H9 (cell line): ENCODE measurements around the gene FUT8. TPM values are rescaled to one million over a fixed set of nuclear protein-coding genes. Genes with fewer than 3 reads are reported as not detected.

Experiments used
- DNase-seq: peaks from one replicate; pipeline ENCODE4 v3.0.0-alpha.2; 2017
- H2AFZ ChIP-seq: one replicate; pipeline ENCODE4 v1.6.1; 2013; ENCODE audit warnings: mild to moderate bottlenecking, low read length, control low read depth, moderate library complexity
- H2AK5ac ChIP-seq: 2 replicates; pipeline ENCODE4 v1.6.1; 2013; ENCODE audit warnings: low read length, control low read depth, mixed read lengths; ENCODE audit not compliant: insufficient read length
- H2BK120ac ChIP-seq: one replicate; pipeline ENCODE4 v1.6.1; 2013; ENCODE audit warnings: low read depth, mild to moderate bottlenecking, low read length, control low read depth, inconsistent platforms; ENCODE audit not compliant: poor library complexity, severe bottlenecking
- H2BK12ac ChIP-seq: 2 replicates; pipeline ENCODE4 v1.6.1; 2013; ENCODE audit warnings: low read length, control low read depth, mixed read lengths, low read depth; ENCODE audit not compliant: insufficient read length
- H2BK15ac ChIP-seq: 2 replicates; pipeline ENCODE4 v1.6.1; 2013; ENCODE audit warnings: low read depth, low read length, control low read depth
- H2BK20ac ChIP-seq: one replicate; pipeline ENCODE4 v1.6.1; 2013; ENCODE audit warnings: low read depth, mild to moderate bottlenecking, low read length, control low read depth, inconsistent platforms; ENCODE audit not compliant: poor library complexity, severe bottlenecking
- H2BK5ac ChIP-seq: 2 replicates; pipeline ENCODE4 v1.6.1; 2013; ENCODE audit warnings: low read length, control low read depth, mixed read lengths; ENCODE audit not compliant: insufficient read length
- H3K14ac ChIP-seq: 2 replicates; pipeline ENCODE4 v1.6.1; 2013; ENCODE audit warnings: low read length, control low read depth; ENCODE audit not compliant: insufficient read depth
- H3K18ac ChIP-seq: 2 replicates; pipeline ENCODE4 v1.6.1; 2013; ENCODE audit warnings: low read depth, mild to moderate bottlenecking, mixed read lengths, low read length, control low read depth; ENCODE audit not compliant: insufficient read length
- H3K23ac ChIP-seq: 2 replicates; pipeline ENCODE4 v1.6.1; 2013; ENCODE audit warnings: low read length, control low read depth, mixed read lengths, low read depth; ENCODE audit not compliant: insufficient read length
- H3K23me2 ChIP-seq: 2 replicates; pipeline ENCODE4 v1.6.1; 2013; ENCODE audit warnings: low read depth, mild to moderate bottlenecking, mixed read lengths, low read length, control low read depth; ENCODE audit not compliant: insufficient read length, poor library complexity, severe bottlenecking
- H3K27ac ChIP-seq: 2 replicates; pipeline ENCODE4 v1.5.1; 2013; ENCODE audit warnings: low read length, control low read depth, mixed read lengths, low read depth; ENCODE audit not compliant: insufficient read length
- H3K27me3 ChIP-seq: 2 replicates; pipeline ENCODE4 v1.6.1; 2013; ENCODE audit warnings: low read length, control low read depth, inconsistent platforms; ENCODE audit not compliant: insufficient read depth
- H3K4ac ChIP-seq: 2 replicates; pipeline ENCODE4 v1.6.1; 2013; ENCODE audit warnings: low read depth, mild to moderate bottlenecking, control low read depth, inconsistent platforms, low read length, moderate library complexity
- H3K4me1 ChIP-seq: 2 replicates; pipeline ENCODE4 v1.6.1; 2013; ENCODE audit warnings: low read length, control low read depth, inconsistent platforms; ENCODE audit not compliant: insufficient read depth
- H3K4me2 ChIP-seq: 2 replicates; pipeline ENCODE4 v1.6.1; 2013; ENCODE audit warnings: low read length, control low read depth, mixed read lengths; ENCODE audit not compliant: insufficient read length, insufficient read depth
- H3K56ac ChIP-seq: 2 replicates; pipeline ENCODE4 v1.6.1; 2013; ENCODE audit warnings: low read depth, mild to moderate bottlenecking, mixed read lengths, low read length, control low read depth; ENCODE audit not compliant: insufficient read length
- H3K79me1 ChIP-seq: 2 replicates; pipeline ENCODE4 v1.6.1; 2013; ENCODE audit warnings: low read depth, mild to moderate bottlenecking, moderate library complexity, low read length, control low read depth, inconsistent platforms; ENCODE audit not compliant: insufficient read depth, poor library complexity, severe bottlenecking
- H3K79me2 ChIP-seq: 2 replicates; pipeline ENCODE4 v1.6.1; 2013; ENCODE audit warnings: low read length, control low read depth, inconsistent platforms; ENCODE audit not compliant: insufficient read depth
- H3K9ac ChIP-seq: 2 replicates; pipeline ENCODE4 v1.6.1; 2013; ENCODE audit warnings: low read length, control low read depth, mixed read lengths; ENCODE audit not compliant: insufficient read length; ENCODE audit errors: extremely low read depth
- H3K9me3 ChIP-seq: one replicate; pipeline ENCODE4 v1.6.1; 2013; ENCODE audit warnings: low read depth, low read length, inconsistent platforms; ENCODE audit not compliant: control insufficient read depth
- H3T11ph ChIP-seq: one replicate; pipeline ENCODE4 v1.6.1; 2013; ENCODE audit warnings: mild to moderate bottlenecking, low read length, control low read depth, inconsistent platforms
- H4K20me1 ChIP-seq: one replicate; pipeline ENCODE4 v1.6.1; 2013; ENCODE audit not compliant: control insufficient read depth, insufficient read length, insufficient read depth
- H4K5ac ChIP-seq: 2 replicates; pipeline ENCODE4 v1.6.1; 2013; ENCODE audit warnings: low read depth, mild to moderate bottlenecking, mixed read lengths, low read length, control low read depth; ENCODE audit not compliant: insufficient read length
- H4K8ac ChIP-seq: replicated peaks from 2 replicates; pipeline ENCODE4 v1.6.1; 2013; ENCODE audit warnings: low read length, control low read depth, mixed read lengths, low read depth; ENCODE audit not compliant: insufficient read length
- H4K91ac ChIP-seq: 2 replicates; pipeline ENCODE4 v1.6.1; 2013; ENCODE audit warnings: low read depth, mild to moderate bottlenecking, moderate library complexity, mixed read lengths, low read length, control low read depth; ENCODE audit not compliant: insufficient read length
- H3K27ac Mint-ChIP-seq, 3 experiments: 2 replicates in 2 of 3; 3 replicates in 1 of 3; pipeline ENCODE4 v1.8.0; 2020 to 2021; ENCODE audit warnings: mixed read lengths in 3 of 3, mild to moderate bottlenecking in 1 of 3, moderate library complexity in 1 of 3
- H3K27me3 Mint-ChIP-seq: 2 replicates; pipeline ENCODE4 v1.8.0; 2021; ENCODE audit warnings: low read depth, mild to moderate bottlenecking, moderate library complexity, mixed read lengths
- H3K36me3 Mint-ChIP-seq, 3 experiments: 2 replicates in 2 of 3; 3 replicates in 1 of 3; pipeline ENCODE4 v1.8.0; 2020 to 2021; ENCODE audit warnings: low read depth in 3 of 3, mixed read lengths in 3 of 3; ENCODE audit not compliant: insufficient read depth in 1 of 3
- H3K4me1 Mint-ChIP-seq, 2 experiments: 2 replicates each; pipeline ENCODE4 v1.8.0; 2020; ENCODE audit warnings: mixed read lengths in 2 of 2
- H3K4me3 Mint-ChIP-seq, 2 experiments: 2 replicates in 1 of 2; 3 replicates in 1 of 2; pipeline ENCODE4 v1.8.0; 2020 to 2021; ENCODE audit warnings: mild to moderate bottlenecking in 2 of 2, mixed read lengths in 2 of 2, moderate library complexity in 1 of 2
- H3K9me3 Mint-ChIP-seq, 2 experiments: 2 replicates in 1 of 2; 3 replicates in 1 of 2; pipeline ENCODE4 v1.8.0; 2020; ENCODE audit warnings: mild to moderate bottlenecking in 2 of 2, mixed read lengths in 2 of 2, moderate library complexity in 1 of 2
- CTCF ChIP-seq: fragments of 200-600 bp; sonication (generic); conservative IDR thresholded peaks from 3 replicates; pipeline ENCODE4 v1.8.0; 2021; ENCODE audit warnings: antibody characterized with exemption, mild to moderate bottlenecking
- WGBS: extraction: QIAGEN DNeasy Blood & Tissue Kit; methylation state at CpG from one replicate; pipeline ENCODE4 v1.1.7; 2013; ENCODE audit warnings: missing lambda C conversion rate, low lambda C conversion rate, mixed read lengths; ENCODE audit not compliant: insufficient read length; ENCODE audit errors: extremely low coverage; 5-methylcytosine and 5-hydroxymethylcytosine counted together
- total RNA-seq: library from RNA; stranded (reverse); gene quantifications from 2 replicates; pipeline ENCODE4 v1.2.1, GENCODE V29; 2021

Gene FUT8
- total RNA-seq, 1 experiment from 2014 or later = 44.3 TPM

- H3K9ac ChIP-seq = no peak overlapping the region
- Mint-ChIP-seq H3K27ac (no peak overlapping the region), H3K4me3 (no peak overlapping the region), H3K9me3 (no peaks in the 10 kb centered on the region; a peak in 1 of 5 replicates), H3K27me3 (peaks cover 2% of the 10 kb centered on the region; the same call in 1 of the 2 replicates), H3K36me3 (no peaks in the 10 kb centered on the region), H3K4me1 (no peaks in the 10 kb centered on the region)
- DNase-seq = no peak
- H2BK15ac ChIP-seq = no peak overlapping the region
- no peak overlapping the region for H3K4ac ChIP-seq
- H4K20me1 ChIP-seq = no peaks in the 10 kb centered on the region
- no peaks in the 10 kb centered on the region for H3K79me1 ChIP-seq
- no peak overlapping the region for H2BK20ac ChIP-seq
- no peak overlapping the region for H3K23ac ChIP-seq
- no peak overlapping the region for H4K5ac ChIP-seq
- H3K4me2 ChIP-seq = no peak overlapping the region
- H2AK5ac ChIP-seq = no peak overlapping the region
- H3K23me2 ChIP-seq = no peaks in the 10 kb centered on the region
- H3K79me2 ChIP-seq = no peaks in the 10 kb centered on the region
- no peak overlapping the region for H3K14ac ChIP-seq
- WGBS = no CpG with 5 or more reads among the region's 4 CpGs
- H2BK12ac ChIP-seq = no peak overlapping the region
- no peak overlapping the region for H3K56ac ChIP-seq
- H4K91ac ChIP-seq = no peak overlapping the region
- no peak overlapping the region for H2BK5ac ChIP-seq
- H4K8ac ChIP-seq = no peak overlapping the region
- H3T11ph ChIP-seq = no peak overlapping the region
- no peak overlapping the region for H3K18ac ChIP-seq
- H2AFZ ChIP-seq = no peak overlapping the region
- no peaks in the 10 kb centered on the region for H3K4me1 ChIP-seq
- H2BK120ac ChIP-seq = no peak overlapping the region
- H3K9me3 ChIP-seq = no peaks in the 10 kb centered on the region
- no peak for TF ChIP-seq CTCF
- no peaks in the 10 kb centered on the region for H3K27me3 ChIP-seq
- no peak overlapping the region for H3K27ac ChIP-seq
Measured at GRCh38 chr14:65772921-65773574, 360.5 kb downstream of the FUT8 start.
